Astrocyte of the cerebellum (primary cell): ENCODE measurements around the gene DRICH1.
"Not testable (repeated sequence)": the region's sequence is repeated elsewhere in the genome, so short reads cannot be mapped to it uniquely, and the experiment has no call there.

Experiments used
- DNase-seq: peaks from one replicate; pipeline ENCODE4 v3.0.0-alpha.2; 2011; ENCODE audit warnings: low read depth
- H3K4me3 ChIP-seq: 2 replicates; pipeline ENCODE4 v1.5.1; 2011; ENCODE audit warnings: mild to moderate bottlenecking, low read depth, low read length, moderate library complexity
- in situ Hi-C: cut with HindIII; loops from 2 replicates; pipeline ENCODE4 v1.10.0; 2017; ENCODE audit warnings: low sequenced_read_pairs
- TF ChIP-seq, protein P1 (sequence below): IDR thresholded peaks from 2 replicates; pipeline ENCODE4 v1.5.1; 2012; ENCODE audit warnings: low read length, low read depth, moderate library complexity, mild to moderate bottlenecking; ENCODE audit errors: missing control alignments

Gene DRICH1

GRCh38 chr22:23632178-23632577, at the start of gene DRICH1:
TSS of gene DRICH1 (minus strand) at chr22:23632321. CDS start at chr22:23632023, 298 bp downstream.
- no peak for DNase-seq
- in situ Hi-C loops, result no loop called here
- H3K4me3 ChIP-seq, result no peak within 1 kb of the TSS
- TF ChIP-seq, protein P1, sequence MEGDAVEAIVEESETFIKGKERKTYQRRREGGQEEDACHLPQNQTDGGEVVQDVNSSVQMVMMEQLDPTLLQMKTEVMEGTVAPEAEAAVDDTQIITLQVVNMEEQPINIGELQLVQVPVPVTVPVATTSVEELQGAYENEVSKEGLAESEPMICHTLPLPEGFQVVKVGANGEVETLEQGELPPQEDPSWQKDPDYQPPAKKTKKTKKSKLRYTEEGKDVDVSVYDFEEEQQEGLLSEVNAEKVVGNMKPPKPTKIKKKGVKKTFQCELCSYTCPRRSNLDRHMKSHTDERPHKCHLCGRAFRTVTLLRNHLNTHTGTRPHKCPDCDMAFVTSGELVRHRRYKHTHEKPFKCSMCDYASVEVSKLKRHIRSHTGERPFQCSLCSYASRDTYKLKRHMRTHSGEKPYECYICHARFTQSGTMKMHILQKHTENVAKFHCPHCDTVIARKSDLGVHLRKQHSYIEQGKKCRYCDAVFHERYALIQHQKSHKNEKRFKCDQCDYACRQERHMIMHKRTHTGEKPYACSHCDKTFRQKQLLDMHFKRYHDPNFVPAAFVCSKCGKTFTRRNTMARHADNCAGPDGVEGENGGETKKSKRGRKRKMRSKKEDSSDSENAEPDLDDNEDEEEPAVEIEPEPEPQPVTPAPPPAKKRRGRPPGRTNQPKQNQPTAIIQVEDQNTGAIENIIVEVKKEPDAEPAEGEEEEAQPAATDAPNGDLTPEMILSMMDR, result no peak

DNA sequence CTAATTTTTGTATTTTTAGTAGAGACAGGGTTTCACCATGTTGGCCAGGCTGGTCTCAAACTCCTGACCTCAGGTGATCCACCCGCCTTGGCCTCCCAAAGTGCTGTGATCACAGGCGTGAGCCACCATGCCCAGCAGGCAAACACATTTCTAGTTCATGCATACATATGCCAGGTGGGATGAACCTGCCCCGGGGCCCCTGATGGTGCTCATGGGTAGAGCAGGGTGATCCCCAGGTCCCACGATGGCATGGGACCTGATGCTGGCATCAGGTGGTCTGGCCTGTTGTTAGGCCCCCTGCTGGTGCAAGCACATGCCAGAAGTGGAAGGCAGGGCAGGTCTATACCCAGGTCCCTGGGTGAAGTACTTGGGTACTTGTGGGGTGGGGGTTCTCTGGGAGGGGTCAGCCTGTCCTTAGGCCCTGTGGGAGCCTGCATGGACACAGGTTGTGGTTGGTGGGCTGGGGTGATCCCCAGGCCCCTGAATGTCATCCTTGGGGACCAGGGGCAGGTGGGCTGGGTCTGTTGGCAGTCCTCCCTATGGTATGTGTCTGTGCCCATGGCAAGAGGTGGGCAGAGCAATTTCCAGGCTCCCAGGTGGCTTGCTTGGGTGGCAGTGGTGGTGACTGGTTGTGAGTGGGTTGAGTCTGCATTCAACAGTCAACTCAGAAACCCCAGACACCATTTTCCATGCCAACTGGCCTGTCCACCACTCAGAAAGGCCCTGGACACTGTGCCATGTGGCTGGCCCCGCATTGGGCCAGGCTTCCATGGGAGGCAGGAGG, 49.1 kb upstream of the DRICH1 start:
- no peak for DNase-seq
- TF ChIP-seq, protein P1, result no peak
- in situ Hi-C loops, result no loop called here
- H3K4me3 ChIP-seq, result no peak overlapping the region

GRCh38 chr22:23678133-23678532, 46.0 kb upstream of the DRICH1 start:
- DNase-seq, result no peak
- in situ Hi-C loops, result no loop called here
- TF ChIP-seq, protein P1, result no peak
- H3K4me3 ChIP-seq, result no peak overlapping the region

GRCh38 chr22:23677701-23677995, 45.5 kb upstream of the DRICH1 start:
- no peak for DNase-seq
- TF ChIP-seq, protein P1, result no peak
- in situ Hi-C loops, result no loop called here
- no peak overlapping the region for H3K4me3 ChIP-seq

DNA sequence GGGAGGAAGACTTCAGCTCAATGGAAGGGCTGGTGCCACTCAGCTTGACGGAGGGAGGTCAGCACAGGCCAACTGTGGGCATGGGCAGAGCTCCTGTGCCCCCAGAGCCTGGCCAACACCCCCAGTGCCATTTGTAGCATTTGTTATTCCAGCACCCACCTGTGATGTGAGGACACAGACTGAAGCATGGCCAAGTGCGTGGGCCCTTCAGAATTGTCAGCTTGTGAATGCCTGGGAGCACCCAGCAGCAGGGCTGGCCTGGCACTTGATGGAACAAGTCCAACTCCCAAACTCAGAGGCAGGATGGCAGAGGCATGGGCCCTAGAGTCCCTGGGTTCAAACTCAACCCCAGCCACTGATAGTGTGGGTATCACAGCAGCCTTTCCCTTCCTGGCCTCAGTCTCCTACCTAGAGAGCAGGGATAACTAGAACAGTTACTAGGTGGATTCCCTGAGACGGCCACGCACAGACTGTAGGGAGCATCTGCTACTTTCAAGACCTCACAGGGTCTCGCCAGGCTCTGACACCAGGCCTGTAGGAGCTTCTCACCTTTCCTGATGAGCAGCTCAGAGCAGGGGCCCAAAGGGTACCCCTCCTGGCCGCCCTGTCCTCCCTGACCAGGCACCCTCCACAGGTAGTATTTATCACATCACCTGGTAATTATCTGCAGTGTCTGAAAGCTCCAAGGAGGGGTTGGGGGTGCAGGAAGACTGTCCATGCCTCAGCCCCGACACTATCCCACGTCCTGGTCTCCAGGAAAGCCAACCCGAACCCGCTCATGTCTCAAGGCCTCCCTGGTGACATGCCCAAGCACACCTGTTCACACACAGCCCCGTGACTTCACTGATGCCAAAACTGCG, 45.0 kb upstream of the DRICH1 start:
- DNase-seq, in situ Hi-C loops, H3K4me3 ChIP-seq: not testable (repeated sequence)

DNA sequence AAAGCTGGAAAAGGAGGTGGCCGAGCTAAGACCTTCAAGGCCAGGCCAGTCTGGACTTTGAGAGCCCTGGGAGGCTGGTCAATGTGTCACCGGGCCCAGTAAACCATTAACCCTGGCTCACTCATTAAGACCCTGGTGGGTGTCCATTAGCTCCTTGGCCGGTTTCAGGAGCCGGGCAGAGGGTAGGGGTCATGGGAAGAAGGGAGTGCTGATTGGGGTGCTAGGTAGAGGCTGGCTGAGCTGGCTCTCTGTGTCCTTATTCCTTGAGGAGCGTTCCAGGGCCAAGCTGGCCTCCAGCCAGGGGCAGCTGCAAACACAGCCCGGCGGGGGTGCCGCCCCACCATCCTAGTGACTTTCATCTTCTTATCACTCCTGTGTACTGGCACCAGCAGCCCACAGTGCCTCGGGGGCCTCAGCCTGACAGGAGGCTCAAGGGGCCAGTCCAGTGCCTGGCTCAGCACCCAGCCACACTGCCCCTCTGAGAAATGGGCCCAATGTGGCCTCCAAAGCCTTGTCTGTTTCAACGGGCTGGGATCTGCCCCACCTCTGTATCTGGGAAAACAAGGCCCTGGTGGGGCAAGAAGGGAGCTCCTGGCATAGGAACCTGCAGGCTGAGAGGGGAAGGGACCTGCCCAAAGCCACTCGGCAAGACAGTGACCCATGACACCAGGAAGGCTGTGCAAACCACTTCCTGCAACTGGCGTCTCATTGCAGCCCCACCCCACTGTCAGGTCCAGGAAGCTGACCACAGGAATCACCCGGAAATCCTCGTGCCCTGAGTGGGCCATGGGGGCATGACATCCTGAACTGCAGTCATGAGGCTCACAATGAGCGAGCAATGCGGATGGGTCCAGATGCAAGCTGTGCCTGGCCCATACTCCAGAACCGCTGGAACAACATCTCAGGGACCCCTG, 43.6 kb upstream of the DRICH1 start:
- in situ Hi-C loops, result no loop called here
- no peak overlapping the region for H3K4me3 ChIP-seq
- TF ChIP-seq, protein P1, result no peak
- no peak for DNase-seq

GRCh38 chr22:23674886-23675501, 42.9 kb upstream of the DRICH1 start:
- in situ Hi-C loops, H3K4me3 ChIP-seq, DNase-seq: not testable (repeated sequence)
